Fibroblast of upper back skin (primary cell): ENCODE data around the gene DNAJC1.

Experiments used
- DNase-seq: peaks from one replicate; pipeline ENCODE4 v3.0.0-alpha.2; 2013

DNAJC1 gene

DNA sequence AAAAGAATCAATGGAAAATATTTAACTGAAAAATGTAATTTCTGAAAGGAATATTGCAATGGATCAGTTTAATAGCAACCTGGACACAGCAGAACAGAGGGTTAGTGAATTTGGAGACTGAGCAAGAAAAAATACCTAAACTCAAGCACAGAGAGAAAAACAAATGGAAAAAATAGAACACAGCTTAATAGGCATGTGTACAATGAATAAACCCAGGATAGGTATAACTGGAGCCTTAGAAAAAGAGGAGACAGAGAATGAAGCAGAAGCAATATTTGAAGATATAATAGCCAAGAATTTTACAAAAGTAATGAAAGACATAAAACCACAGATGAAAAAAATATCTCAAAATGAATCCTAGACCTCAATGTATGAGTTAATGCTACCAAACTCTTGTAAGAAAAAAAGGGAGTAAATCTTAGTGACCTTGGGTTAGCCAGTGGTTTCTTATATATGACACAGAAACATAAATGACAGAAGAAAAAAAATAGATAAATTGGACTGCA is 2.9 kb upstream of the DNAJC1 start:
- DNase-seq = no peak

DNA sequence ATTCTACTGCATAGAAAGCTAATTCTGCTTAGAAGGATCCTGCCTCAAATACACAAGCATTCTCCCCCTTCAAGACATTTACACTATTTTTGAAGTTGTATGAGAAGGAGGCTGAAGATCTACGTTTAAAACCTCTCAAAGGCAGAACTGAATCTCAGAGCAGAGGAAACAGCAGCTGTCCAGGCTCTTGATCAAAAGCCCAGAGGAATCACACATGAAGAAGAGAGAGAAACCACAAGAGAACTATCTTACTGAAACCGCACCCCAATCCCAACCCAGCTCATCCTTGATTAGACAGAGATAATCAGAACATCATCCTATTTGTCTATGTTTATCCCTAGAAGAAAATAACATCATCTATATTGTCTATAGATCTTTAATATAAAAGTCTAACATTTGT is 2.2 kb upstream of the DNAJC1 start:
- DNase-seq = no peak

DNA sequence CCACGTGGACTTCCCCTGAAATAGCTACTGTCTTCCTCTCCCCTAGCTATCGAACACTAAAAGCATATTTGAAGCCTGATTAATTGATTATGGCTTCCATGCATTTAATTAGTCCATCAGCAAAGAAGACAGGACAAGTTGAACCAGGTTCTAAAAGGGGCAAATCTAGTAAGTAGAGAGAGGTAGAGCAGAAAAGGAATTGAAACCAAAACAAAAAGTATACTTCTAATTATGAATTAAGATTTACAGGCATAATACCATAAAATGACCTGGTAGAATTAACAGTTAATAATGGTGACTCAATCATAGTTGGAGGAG is 393 bp upstream of the DNAJC1 start:
- DNase-seq = no peak

DNA sequence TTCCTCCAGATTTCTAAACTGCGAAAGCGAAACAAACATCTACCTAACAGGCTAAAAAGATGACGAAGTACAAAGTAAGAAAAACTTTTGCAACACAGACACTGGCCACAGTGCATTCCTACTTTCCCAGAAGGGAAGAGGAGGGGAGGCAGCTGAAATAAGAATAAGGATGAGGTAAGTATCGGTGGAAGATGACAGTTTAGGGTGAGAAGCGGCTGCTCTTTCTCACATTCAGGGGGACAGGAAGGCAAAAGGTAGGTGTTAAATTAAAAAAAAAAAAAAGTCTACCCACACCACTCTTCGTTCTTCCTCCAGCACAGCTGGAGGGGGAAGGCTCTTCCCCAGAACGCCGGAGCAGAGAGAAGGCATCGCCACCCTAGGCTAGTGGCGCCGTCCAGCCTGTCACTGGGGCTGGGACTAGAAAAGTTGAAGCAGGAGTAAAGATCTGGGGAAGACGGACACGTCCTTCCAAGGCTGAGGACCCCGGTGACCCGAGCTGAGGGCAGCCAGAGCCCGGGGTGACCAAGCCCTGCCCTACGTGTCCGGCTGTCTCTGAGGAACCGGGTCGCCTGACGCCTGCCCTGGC is 846 bp downstream of the DNAJC1 start:
- DNase-seq = peak; percentile 64

DNA sequence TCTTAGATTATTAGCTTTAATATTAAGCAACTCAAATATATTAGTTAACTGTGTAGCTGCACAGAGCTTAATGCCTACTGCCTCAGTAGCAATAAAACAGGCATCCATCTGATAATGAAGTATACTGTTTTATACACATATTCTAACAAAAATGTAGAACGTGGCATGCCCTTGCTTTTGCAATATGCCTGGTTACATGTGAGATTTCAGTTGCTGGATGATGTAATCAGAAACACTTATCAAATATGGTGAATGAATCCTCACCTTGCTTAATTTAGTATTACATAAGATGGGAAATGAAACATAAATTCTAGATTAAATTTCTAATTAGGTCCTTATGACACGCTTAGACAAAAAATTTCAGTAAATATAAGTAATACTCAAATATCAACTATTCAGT is 8.0 kb downstream of the DNAJC1 start:
- no peak for DNase-seq

DNA sequence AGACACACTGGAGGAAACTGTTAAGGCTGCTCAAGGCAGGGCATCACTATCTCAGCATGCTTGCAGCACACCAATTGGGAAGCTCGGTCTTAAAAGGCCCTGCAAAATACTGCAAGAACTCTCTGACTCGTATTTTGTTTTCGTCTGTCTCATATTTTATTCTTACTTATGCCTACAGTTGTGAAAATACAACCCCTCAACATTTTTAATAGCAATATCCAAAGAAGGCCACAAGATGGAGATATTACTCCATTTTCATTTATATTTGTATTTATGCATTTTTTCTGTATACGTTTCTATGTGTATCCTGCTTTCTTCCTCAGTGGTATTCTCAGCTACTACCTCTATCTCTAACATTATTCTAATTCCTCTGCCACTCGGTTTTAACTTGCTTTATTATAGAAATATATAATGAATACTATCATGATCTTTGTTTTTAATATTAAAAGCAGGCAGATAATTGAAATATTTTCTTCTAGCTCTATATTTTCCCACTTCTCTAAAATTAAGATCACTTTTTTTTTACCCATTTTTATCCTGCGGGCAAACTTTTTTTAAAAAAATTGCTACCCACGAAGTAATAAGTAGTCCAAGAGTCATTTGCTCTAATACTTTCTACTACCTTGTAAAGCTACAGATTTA is 10.0 kb downstream of the DNAJC1 start:
- no peak for DNase-seq

DNA sequence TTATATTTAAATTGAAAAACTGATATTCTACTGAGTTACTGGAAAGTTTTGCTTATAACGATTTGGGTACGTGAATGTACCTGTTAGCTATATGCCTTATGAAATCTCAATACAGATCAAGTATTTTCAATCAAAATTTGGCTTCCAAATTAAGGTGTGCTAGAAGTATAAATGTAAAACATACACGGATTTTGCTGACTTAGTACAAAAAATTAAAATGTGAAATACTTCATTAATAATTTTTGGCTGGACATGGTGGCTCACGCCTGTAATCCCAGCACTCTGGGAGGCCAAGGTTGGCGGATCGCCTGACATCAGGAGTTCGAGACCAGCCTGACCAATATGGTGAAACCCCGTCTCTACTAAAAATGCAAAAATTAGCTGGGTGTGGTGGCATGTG is 11.7 kb downstream of the DNAJC1 start:
- no peak for DNase-seq

DNA sequence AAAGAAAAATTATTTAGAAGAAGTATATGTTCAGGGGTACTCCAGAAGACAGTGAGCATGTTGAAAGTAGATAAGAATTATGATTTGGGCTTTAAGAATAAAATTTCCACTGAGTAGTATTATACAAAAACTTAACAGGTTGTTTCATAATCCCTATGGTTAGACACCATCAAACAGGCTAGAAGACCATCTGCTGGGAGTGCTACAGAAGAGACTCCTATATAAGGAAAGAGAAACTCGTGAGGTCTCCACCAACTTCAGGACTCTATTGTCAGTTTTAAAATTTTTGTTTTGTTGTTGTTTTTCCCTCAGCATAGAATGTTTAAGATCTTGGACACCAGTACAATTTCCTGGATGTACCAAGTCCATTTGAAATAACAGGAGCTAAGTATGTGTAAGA is 13.1 kb downstream of the DNAJC1 start:
- DNase-seq = no peak

DNA sequence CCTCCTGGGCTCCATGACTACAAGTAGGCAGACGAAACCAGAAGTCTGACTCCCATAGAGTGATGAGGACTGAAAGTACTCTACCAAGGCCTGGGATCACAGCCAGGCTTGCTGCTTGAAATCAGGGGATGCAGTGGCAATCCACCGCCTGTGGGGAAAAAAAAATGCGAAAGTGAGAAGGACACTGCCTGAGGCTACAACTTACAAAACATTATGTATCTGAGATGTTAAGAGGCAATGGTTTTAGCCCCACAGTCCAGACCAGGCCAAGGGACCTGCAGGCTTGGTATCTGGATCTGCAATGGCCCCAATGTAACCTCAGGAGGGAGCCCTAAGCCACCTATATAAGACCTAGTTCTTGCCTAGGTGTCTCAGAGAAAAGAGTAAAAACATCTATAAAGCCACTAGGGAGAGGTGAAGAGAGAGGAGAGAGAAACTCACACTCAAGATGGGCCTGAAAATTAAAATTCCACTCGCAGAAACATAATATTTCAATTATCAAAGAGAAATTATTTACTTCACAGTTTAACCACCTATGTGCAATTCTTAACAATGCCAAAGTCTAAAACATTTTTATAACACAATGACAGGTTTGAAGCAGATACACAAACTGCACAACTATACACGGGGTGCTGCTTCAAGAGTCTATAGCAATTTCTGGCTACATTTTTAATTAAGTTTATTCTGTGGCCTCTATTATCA is 13.9 kb downstream of the DNAJC1 start:
- DNase-seq = peak; percentile 56

DNA sequence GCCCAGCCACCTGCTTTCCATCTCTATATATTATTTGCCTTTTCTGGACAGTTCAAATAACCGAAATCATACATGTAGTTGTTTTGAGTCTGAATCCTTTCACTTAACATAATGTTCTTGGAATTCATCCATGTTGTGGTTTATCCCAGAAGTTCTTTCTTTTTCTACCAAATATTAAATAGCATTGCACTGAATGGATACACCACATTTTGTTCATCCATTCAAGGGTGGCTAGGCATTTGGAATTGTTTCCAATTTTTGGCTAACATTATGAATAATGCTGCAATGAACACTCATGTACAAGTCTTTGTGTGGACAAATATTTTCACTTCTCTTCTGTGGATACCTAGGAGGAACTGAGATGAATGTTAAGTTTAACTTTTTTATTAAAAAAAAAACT is 18.0 kb downstream of the DNAJC1 start:
- DNase-seq = peak; percentile 81

DNA sequence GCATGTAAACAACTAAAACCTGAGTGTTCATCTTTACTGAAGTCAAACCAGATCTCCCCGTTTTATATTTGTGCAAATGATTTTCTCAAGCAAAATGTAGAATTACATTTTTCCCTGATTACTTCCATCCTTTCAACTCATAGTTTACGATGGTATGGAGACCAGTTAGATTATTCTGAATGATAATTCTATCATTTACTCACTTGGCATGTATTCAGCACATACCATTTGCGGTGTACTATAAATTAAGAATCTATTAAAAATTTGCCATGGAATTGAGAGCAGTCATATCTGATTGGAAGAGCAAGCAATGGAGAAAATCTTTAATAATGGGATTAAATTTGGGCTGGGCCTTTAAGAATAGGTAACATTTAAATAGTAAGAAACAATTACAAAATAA is 22.4 kb downstream of the DNAJC1 start:
- DNase-seq = no peak

DNA sequence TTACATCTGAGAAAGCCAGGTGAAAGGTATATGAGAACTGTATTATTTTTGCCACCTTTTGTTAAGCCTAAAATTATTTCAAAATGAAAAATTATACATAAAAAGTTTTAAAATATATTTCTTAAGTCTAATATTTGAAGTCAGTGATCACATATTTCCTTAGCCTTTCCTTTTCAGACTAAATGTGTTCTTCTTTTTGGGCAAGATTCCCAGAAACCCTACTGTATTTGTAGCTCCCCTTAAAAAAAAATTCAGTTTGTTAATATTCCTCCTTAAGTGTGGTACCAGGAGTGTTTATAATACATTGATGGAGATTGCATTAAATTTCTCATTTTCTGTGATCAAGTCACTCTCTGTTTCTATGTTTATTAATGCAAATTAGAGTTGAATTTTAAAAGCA is 22.8 kb downstream of the DNAJC1 start:
- peak; percentile 21 for DNase-seq

DNA sequence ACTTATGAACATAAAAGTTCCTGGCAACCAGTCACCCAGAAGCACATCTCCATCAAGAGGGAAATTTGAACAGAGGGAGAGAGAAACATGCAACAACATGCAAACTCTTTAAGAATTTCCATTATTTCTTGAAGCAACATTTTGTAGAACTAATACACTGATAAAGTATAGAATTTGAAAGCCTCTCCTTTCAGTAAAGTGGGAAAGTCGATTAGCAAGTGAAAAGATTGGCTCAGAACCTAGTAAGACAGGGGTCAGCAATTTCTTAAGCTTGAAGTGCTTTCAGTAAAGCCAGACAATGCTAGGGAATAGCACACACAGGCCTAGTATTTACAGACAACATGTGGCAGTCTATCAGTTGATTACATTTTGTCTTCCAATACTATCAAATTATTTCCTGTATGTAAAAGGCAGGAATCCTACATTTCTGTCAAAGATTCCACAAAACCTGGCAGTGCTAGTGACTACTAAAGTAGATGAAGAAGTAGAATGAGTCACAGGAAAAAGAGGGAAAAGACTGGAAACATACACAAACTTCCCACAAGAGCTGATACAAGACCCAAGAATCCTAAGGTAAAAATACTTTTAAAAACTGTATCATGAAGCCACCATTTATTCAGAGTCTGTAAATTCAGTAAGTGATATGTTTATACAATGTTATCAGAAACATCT is 25.2 kb downstream of the DNAJC1 start:
- DNase-seq = peak; percentile 72

DNA sequence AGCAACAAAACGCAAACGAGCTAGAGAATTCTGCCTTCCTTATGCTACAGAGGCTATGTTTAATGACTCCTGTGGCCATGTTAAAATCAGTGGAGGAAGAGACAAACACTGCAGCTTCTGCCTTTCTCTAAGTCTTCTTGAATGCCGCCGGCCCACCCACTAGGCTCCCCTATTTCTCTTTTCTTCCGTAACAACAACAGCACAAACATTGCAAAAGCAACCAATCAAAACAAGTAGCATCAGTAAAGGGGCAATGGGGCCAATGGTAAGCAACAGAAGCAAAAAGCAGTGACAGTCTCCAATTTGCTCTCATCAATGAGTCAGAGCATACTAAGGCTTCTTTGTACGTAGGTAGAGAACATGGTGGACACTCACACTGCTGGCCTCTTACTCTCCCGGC is 26.8 kb downstream of the DNAJC1 start:
- no peak for DNase-seq

DNA sequence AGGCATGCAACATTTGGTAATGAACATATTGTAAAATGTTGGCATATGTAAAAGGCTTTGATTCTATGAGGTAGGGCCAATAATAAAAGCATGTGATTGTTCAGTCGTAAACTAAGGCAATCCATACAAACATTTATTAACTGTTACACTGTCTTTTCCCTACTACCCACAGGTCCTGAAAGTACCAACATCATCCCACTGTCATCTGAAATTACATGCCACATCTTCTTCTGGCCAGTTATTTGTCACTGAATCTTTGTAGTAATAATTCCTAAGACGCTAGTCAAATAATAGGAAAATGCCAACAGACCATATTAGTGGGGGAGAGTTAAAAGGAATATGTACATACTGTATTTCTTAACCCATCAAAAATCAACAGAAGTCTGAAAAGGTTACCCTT is 27.2 kb downstream of the DNAJC1 start:
- no peak for DNase-seq

DNA sequence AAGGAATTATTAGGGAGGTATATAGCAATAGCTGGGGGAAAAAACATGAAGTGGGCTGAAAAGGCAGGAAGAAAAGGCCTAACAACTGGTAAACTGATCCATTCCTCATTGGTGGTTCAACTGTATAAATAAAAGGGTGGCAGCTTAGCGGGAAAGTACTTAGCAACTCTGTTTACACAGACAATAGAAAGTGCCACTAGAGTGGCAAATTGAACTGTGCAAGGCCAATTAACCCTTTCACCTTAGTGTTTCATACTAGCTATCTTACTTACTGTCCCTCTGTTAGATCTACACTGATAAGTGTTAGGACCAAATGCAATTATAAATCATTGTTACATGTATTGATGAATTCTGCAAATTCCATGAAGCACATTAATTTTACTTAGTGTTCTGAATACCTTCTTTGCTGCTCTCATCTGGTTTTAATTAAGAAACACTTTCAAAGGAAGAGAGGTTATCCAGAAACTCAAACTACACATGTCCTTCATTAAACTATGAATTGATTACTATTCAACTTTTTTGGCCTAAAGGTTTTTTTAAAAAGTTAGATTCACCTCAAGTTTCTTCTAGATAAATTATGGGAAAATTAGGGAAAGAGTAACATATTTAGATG is 28.0 kb downstream of the DNAJC1 start:
- DNase-seq = peak; percentile 45

DNA sequence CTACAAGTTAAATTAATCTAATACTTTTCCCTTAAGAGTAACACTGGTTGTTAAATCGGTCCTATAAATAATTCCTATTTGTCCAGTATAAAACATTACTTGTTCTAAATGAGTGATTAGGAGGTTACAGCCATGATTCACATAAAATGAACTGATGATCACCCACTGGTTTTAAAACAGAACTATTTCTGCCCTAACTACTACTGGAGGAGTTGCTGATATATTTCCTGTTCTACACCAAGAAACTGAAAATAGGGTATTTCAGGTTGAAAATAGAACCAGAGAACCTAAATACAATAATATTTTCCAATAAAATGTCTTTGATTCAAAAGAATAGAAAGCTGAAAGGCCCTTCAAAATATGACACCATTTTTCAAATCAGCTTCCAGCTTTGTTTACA is 30.9 kb downstream of the DNAJC1 start:
- DNase-seq = no peak

DNA sequence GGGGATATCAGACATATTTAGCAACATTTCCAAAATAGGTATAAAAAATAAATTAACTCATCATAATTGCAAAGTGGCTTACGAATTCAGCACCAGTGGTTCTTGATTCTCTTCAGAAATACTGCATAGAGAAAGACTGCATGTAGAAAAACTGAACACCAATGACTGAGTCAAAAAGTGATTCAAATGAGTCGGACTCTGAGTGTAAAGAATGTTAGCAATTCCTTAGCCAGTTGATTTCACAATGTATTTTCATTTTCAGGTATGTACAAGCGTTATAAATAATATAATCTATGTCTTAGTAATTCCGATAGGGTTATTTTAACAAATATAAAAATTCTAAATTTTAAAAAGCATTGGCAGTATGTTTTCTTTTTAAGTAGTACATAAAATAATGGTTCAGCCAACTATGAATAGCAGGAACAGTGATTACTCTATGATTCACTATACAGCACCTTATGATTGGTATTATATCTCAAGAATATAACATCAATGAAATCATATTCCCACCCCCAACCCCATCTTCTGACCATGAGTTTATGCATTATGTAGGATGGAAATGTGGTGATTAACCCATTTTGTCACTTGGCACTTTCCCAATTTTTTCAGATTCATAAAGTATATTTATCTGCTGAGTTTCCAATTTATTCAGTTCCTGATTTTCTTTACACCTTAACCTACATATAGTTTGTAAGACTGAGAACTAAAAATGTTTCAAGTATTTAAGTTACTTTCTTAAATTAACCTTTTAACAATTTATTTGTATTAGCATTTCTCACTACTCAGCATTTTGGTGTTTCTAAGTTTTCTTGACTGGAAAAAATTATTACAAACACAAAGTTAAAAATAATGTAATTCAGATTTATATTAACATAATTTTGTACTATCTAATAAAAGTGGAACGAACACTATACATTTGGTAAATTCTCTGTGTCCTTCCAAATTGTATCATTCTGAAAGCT is 33.9 kb downstream of the DNAJC1 start:
- DNase-seq = peak; percentile 57

DNA sequence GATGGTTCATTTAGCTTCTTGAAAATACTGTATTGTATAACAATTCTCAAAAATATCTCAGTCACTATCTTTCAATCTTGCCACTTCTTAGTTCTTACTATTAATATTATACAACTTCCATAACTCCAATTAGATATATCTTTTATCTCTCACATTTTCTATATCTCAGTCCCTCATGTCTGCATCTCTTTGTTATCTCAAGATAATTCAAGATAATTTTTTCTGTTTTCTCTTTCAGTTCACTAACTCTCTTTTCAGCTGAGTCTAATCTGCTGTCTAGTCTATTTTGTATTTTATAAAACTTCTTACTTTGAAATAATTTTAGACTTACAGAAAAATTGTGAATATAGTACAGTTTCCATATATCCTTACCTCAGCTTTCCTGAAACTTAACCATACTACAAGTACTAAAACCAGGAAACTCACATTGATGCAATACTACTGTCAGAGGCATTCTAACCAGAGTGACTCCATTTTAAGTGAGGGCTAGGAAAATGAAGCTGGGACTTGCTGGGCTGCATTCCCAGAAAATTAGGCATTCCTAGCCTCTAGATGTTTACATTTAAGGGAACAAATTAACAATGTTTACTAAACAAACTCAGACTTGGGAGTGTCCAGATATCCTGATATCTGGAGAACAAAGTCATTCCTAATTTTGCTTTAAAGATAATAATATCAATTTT is 38.4 kb downstream of the DNAJC1 start:
- no peak for DNase-seq

DNA sequence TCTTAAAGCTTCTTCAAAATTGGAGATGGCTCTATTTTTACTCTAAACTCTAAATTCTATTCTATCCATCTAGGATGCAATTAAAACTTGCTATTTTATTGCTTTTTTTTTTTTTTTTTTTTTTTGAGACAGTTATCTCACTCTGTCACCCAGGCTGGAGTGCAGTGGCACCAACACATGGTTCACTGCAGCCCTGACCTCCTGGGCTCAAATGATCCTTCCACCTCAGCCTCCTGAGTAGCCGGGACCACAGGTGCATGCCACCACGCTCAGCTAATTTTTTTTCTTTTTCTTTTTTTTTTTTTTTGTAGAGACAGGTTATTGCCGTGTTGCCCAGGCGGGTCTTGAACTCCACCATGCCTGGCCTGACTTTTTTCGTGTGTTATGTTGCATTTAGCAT is 41.2 kb downstream of the DNAJC1 start:
- no peak for DNase-seq

DNA sequence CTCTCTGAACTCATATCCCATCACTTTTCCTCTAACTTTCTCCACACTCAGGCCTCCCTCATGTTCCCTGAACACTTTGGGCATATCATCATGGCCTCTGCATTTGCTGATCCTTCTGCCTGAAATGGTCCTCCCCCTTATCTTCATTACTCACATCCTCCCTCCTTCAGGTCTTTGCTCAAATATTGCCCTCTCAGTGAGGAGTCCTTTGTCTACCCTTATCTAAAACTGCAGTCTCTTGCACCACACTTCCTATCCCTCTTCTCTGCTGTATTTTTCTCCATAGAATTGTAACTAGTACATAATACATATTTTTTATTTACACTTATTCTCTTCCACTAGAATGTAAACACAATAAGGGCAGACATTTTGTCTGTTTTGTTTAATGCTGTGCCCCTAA is 41.7 kb downstream of the DNAJC1 start:
- no peak for DNase-seq

DNA sequence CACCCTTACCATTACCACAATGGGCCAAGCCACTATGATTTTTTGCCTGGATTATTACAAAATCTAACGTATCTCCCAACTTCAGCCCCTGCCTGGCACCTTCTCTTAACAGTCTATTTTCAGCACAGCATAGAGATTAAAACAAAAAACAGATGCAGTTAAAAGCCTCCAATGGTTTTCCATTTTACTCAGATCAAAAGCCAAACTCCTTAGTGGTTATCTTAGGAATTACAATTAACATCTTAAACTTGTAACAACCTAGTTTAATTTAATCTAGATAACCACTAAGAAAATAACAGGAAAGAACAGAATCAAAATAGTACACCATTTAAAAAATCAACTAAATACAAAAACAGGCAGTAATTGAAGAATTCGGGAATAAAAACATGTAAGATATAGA is 43.5 kb downstream of the DNAJC1 start:
- no peak for DNase-seq
